ENCODE results near the gene PIEZO2. TPM values are rescaled to one million over a fixed set of nuclear protein-coding genes. Genes with fewer than 3 reads are reported as not detected.

The PIEZO2 gene
- polyA plus RNA-seq, 1 donor from 2014 or later, result 0.30 TPM

- Histone ChIP-seq H3K27ac (ENCODE audit: low read length) (no peak overlapping the region), H3K9me2 (ENCODE audit: insufficient read depth, low read length) (no peaks in the 10 kb centered on the region), H3K9me3 (ENCODE audit: low read length) (peaks cover 18% of the 10 kb centered on the region), H3K36me3 (ENCODE audit: insufficient read depth, low read length) (no peaks in the 10 kb centered on the region), H3K9ac (ENCODE audit: low read length) (no peak overlapping the region), H3K79me2 (replicated peaks; ENCODE audit: insufficient read depth, low read length) (no peaks in the 10 kb centered on the region), H2AFZ (ENCODE audit: low read depth, low read length) (no peak overlapping the region), H3F3A (ENCODE audit: insufficient read depth, low read length, poor library complexity, severe bottlenecking) (no peaks in the 10 kb centered on the region), H4K20me1 (ENCODE audit: insufficient read depth) (no peaks in the 10 kb centered on the region), H3K4me3 (ENCODE audit: low read length) (no peak overlapping the region), H3K27me3 (ENCODE audit: insufficient read depth, low read depth, low read length) (no peaks in the 10 kb centered on the region), H3K4me2 (ENCODE audit: low read length) (no peak overlapping the region)
- TF ChIP-seq MXI1 (conservative IDR thresholded peaks at IDR 0.05; ENCODE audit: poor library complexity, severe bottlenecking), result no peak
- no peak for TF ChIP-seq EP300 (conservative IDR thresholded peaks at IDR 0.05; ENCODE audit: poor library complexity, severe bottlenecking)
- TF ChIP-seq, protein P1, sequence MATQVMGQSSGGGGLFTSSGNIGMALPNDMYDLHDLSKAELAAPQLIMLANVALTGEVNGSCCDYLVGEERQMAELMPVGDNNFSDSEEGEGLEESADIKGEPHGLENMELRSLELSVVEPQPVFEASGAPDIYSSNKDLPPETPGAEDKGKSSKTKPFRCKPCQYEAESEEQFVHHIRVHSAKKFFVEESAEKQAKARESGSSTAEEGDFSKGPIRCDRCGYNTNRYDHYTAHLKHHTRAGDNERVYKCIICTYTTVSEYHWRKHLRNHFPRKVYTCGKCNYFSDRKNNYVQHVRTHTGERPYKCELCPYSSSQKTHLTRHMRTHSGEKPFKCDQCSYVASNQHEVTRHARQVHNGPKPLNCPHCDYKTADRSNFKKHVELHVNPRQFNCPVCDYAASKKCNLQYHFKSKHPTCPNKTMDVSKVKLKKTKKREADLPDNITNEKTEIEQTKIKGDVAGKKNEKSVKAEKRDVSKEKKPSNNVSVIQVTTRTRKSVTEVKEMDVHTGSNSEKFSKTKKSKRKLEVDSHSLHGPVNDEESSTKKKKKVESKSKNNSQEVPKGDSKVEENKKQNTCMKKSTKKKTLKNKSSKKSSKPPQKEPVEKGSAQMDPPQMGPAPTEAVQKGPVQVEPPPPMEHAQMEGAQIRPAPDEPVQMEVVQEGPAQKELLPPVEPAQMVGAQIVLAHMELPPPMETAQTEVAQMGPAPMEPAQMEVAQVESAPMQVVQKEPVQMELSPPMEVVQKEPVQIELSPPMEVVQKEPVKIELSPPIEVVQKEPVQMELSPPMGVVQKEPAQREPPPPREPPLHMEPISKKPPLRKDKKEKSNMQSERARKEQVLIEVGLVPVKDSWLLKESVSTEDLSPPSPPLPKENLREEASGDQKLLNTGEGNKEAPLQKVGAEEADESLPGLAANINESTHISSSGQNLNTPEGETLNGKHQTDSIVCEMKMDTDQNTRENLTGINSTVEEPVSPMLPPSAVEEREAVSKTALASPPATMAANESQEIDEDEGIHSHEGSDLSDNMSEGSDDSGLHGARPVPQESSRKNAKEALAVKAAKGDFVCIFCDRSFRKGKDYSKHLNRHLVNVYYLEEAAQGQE (IDR thresholded peaks at IDR 0.05; ENCODE audit: borderline replicate concordance), result no peak
- no peak for TF ChIP-seq RAD21 (conservative IDR thresholded peaks at IDR 0.05)
- TF ChIP-seq CTCF (IDR thresholded peaks at IDR 0.05; ENCODE audit: poor library complexity, severe bottlenecking), result no peak
- no peak for TF ChIP-seq SMC3 (conservative IDR thresholded peaks at IDR 0.05; ENCODE audit: poor library complexity)
- TF ChIP-seq EZH2 (IDR thresholded peaks at IDR 0.05; ENCODE audit: borderline replicate concordance, insufficient read depth, low read length, poor library complexity, severe bottlenecking), result no peak
- no peak for TF ChIP-seq POLR2AphosphoS5 (IDR thresholded peaks at IDR 0.05)
- TF ChIP-seq TAF1 (IDR thresholded peaks at IDR 0.05; ENCODE audit: low read depth), result no peak
Measured at GRCh38 chr18:10942998-10943397, 206.4 kb downstream of the PIEZO2 start.

GRCh38 chr18:10939822-10940221 is 209.5 kb downstream of the PIEZO2 start:
- Histone ChIP-seq H3K9me3 (ENCODE audit: low read length) (peaks cover 4% of the 10 kb centered on the region), H3K4me3 (ENCODE audit: low read length) (no peak overlapping the region), H3F3A (ENCODE audit: insufficient read depth, low read length, poor library complexity, severe bottlenecking) (no peaks in the 10 kb centered on the region), H3K27ac (ENCODE audit: low read length) (no peak overlapping the region), H3K4me2 (ENCODE audit: low read length) (no peak overlapping the region), H3K9ac (ENCODE audit: low read length) (no peak overlapping the region), H3K36me3 (ENCODE audit: insufficient read depth, low read length) (no peaks in the 10 kb centered on the region), H2AFZ (ENCODE audit: low read depth, low read length) (no peak overlapping the region), H3K9me2 (ENCODE audit: insufficient read depth, low read length) (no peaks in the 10 kb centered on the region), H4K20me1 (ENCODE audit: insufficient read depth) (no peaks in the 10 kb centered on the region), H3K79me2 (replicated peaks; ENCODE audit: insufficient read depth, low read length) (no peaks in the 10 kb centered on the region), H3K27me3 (ENCODE audit: insufficient read depth, low read depth, low read length) (no peaks in the 10 kb centered on the region)
- TF ChIP-seq MXI1 (conservative IDR thresholded peaks at IDR 0.05; ENCODE audit: poor library complexity, severe bottlenecking), result no peak
- TF ChIP-seq SMC3 (conservative IDR thresholded peaks at IDR 0.05; ENCODE audit: poor library complexity), result no peak
- no peak for TF ChIP-seq TAF1 (IDR thresholded peaks at IDR 0.05; ENCODE audit: low read depth)
- TF ChIP-seq, protein P1 (IDR thresholded peaks at IDR 0.05; ENCODE audit: borderline replicate concordance), result no peak
- no peak for TF ChIP-seq CTCF (IDR thresholded peaks at IDR 0.05; ENCODE audit: poor library complexity, severe bottlenecking)
- TF ChIP-seq EP300 (conservative IDR thresholded peaks at IDR 0.05; ENCODE audit: poor library complexity, severe bottlenecking), result no peak
- TF ChIP-seq RAD21 (conservative IDR thresholded peaks at IDR 0.05), result no peak
- no peak for TF ChIP-seq EZH2 (IDR thresholded peaks at IDR 0.05; ENCODE audit: borderline replicate concordance, insufficient read depth, low read length, poor library complexity, severe bottlenecking)
- TF ChIP-seq POLR2AphosphoS5 (IDR thresholded peaks at IDR 0.05), result no peak
